ENCODE measurements around the gene VPS9D1.

DNA sequence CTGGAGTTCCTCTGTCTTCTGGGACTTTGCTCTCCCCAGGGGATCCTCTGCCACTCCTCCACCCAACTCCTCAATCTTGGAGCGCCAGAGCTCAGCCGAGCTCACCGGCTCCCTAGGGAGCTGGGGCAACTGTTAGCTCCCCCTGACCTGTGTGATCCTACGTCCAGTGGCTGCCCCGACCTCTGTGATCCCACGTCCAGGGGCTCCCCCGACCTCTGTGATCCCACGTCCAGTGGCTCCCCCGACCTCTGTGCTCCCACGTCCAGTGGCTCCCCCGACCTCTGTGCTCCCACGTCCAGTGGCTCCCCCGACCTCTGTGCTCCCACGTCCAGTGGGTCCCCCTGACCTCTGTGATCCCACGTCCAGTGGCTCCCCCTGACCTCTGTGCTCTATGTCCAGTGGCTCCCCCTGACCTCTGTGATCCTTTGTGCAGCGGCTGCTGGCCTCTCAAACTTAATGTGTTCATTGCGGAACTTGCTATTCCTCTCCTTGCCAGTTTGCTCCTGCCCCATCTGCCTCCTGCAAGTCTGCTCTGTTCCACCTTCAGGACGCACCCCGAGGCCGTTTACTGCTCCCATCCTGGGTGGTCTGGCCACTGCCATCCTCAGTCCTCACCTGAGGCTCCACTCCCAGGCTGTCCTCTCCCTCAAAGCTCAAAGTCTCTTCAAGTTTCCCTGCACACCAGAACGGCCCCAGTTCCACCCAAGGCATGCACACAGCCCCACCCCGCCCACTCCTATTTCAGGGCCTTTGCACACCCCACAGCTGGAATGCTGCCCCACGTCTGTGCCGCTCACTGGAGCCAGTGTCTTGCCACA, 2.8 kb downstream of the VPS9D1 start:
- TF ChIP-seq POLR2A (IDR thresholded peaks at IDR 0.05; ENCODE audit: low read length) (no peak), GATA1 (IDR thresholded peaks at IDR 0.05; ENCODE audit: low read depth, low read length) (no peak)

All from erythroblast (primary cell).